Sigmoid colon (tissue), 7 donors: ENCODE data around the gene ZNF532. TPM values are rescaled to one million over a fixed set of nuclear protein-coding genes. Genes with fewer than 3 reads are reported as not detected.
"Not testable (repeated sequence)": the region's sequence is repeated elsewhere in the genome, so short reads cannot be mapped to it uniquely, and the experiment has no call there.

ENCODE experiments used
- DNase-seq: peaks from one replicate; pipeline ENCODE4 v3.0.0-alpha.2; 2019
- H3K27ac ChIP-seq, 4 donors: fragments of 200-600 bp; sonication (generic); one replicate each; pipeline ENCODE4 v1.5.1; 2016 to 2019; ENCODE audit warnings: mild to moderate bottlenecking in 1 of 4
- H3K27me3 ChIP-seq, 3 donors: fragments of 200-600 bp; sonication (generic); one replicate each; pipeline ENCODE4 v1.5.1; 2019; ENCODE audit warnings: mild to moderate bottlenecking in 1 of 3
- H3K36me3 ChIP-seq, 4 donors: fragments of 200-600 bp; sonication (generic); one replicate each; pipeline ENCODE4 v1.5.1; 2016 to 2019
- H3K4me1 ChIP-seq, 4 donors: fragments of 200-600 bp; sonication (generic); one replicate each; pipeline ENCODE4 v1.5.1; 2017 to 2019
- H3K4me3 ChIP-seq, 4 donors: fragments of 200-600 bp; sonication (generic); one replicate each; pipeline ENCODE4 v1.5.1; 2017 to 2019; ENCODE audit warnings: mild to moderate bottlenecking in 2 of 4, moderate library complexity in 1 of 4
- H3K9me3 ChIP-seq, 4 donors: fragments of 200-600 bp in 3 of 4; sonication (generic) in 3 of 4; one replicate each; pipeline versions ENCODE4 v1.5.1 to v1.6.1; 2013 to 2019
- CTCF ChIP-seq, 4 experiments: fragments of 450-650 bp in 3 of 4; fragments of 200-600 bp in 1 of 4; IDR thresholded peaks; one replicate each; pipeline ENCODE4 v1.5.1; 2016 to 2019; ENCODE audit warnings: antibody characterized with exemption in 4 of 4, mild to moderate bottlenecking in 3 of 4, moderate library complexity in 2 of 4
- EP300 ChIP-seq, 4 donors: sonication (generic); formaldehyde crosslinking; IDR thresholded peaks; one replicate each; pipeline ENCODE4 v1.6.1; 2017; ENCODE audit warnings: antibody characterized with exemption in 4 of 4
- POLR2A ChIP-seq, 2 donors: fragments of 450-650 bp; IDR thresholded peaks; one replicate each; pipeline ENCODE4 v1.6.1; 2016; ENCODE audit warnings: antibody characterized with exemption in 2 of 2, mild to moderate bottlenecking in 2 of 2, moderate library complexity in 2 of 2
- POLR2AphosphoS5 ChIP-seq, 4 donors: sonication (generic); formaldehyde crosslinking; IDR thresholded peaks; one replicate each; pipeline ENCODE4 v1.6.1; 2017; ENCODE audit warnings: antibody characterized with exemption in 4 of 4
- WGBS, 2 donors: extraction: QIAGEN DNeasy Blood & Tissue Kit; methylation state at CpG; one replicate each; pipeline ENCODE4 v1.1.7; 2013; 5-methylcytosine and 5-hydroxymethylcytosine counted together
- intact Hi-C: fragments of 100-400 bp; cut with DNase I; formaldehyde crosslinking; loops from one replicate; pipeline ENCODE4 v1.15.1; 2023
- polyA plus RNA-seq, 3 donors: library from polyadenylated mRNA; stranded (reverse); fragments of 200-250 nt; gene quantifications; one replicate each; pipeline ENCODE4 v1.2.3, GENCODE V29; 2013
- total RNA-seq, 4 donors: library from RNA; depleted of rRNA; stranded (reverse); fragments of >200 nt; gene quantifications; one replicate each; pipeline ENCODE4 v1.1.0, GENCODE V29; 2016
- donor health status: healthy with polysubstance abuse.
- donor health status: Bipolar disorder and iron deficiency.
- donor health status: healthy.

The ZNF532 gene
- total and polyA plus RNA-seq, 7 donors: 1.4 to 104 (median 71.0) TPM

DNA sequence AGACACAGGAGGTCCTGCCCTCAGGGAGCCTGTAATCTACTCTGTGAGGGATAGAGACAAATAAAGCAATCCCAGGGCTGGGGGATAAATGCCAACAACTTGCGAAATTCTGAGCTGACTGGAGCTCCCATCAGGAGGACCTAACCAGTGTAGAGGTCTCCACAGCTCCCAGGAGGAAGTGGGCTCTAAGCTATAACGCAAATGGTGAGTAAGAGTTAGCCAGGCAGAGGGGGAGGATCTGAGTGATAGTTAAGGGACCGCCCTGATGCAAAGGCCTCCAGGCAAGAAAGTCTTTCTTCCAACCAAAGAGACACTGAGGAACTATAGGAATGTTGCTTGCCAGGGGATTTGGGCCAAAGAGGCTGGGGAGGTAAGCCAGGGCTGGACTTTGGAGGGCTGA is 16.0 kb upstream of the ZNF532 start:
- Histone ChIP-seq H3K27ac (no peak overlapping the region), H3K4me1 (no peaks in the 10 kb centered on the region), H3K9me3 (no peaks in the 10 kb centered on the region), H3K27me3 (no peaks in the 10 kb centered on the region), H3K4me3 (no peak overlapping the region), H3K36me3 (no peaks in the 10 kb centered on the region)
- DNase-seq: no peak
- TF ChIP-seq POLR2A (IDR thresholded peaks at IDR 0.05) (no peak), POLR2AphosphoS5 (IDR thresholded peaks at IDR 0.05) (no peak), EP300 (IDR thresholded peaks at IDR 0.05) (no peak), CTCF (IDR thresholded peaks at IDR 0.05) (no peak)
- whole genome bisulfite sequencing, 2 donors: 92 to 94% methylated on average over 3 of the region's 3 CpGs
- intact Hi-C loops: no loop called here

GRCh38 chr18:58850786-58851469 is 13.7 kb upstream of the ZNF532 start:
- no peaks in the 10 kb centered on the region for H3K9me3 ChIP-seq
- TF ChIP-seq EP300 (IDR thresholded peaks at IDR 0.05) (no peak), POLR2A (IDR thresholded peaks at IDR 0.05) (no peak), CTCF (IDR thresholded peaks at IDR 0.05) (no peak)
- H3K4me3 ChIP-seq: no peak overlapping the region
- intact Hi-C loops: no loop called here
- H3K36me3 ChIP-seq: no peaks in the 10 kb centered on the region
- WGBS, 2 donors: 88 to 93% methylated on average over 12 of the region's 12 CpGs
- DNase-seq: peak; percentile 71
- H3K4me1 ChIP-seq: no peaks in the 10 kb centered on the region
- H3K27me3 ChIP-seq: no peaks in the 10 kb centered on the region
- no peak overlapping the region for H3K27ac ChIP-seq

GRCh38 chr18:58851856-58852255 is 12.8 kb upstream of the ZNF532 start:
- Histone ChIP-seq H3K4me1 (no peaks in the 10 kb centered on the region), H3K9me3 (no peaks in the 10 kb centered on the region), H3K27me3 (no peaks in the 10 kb centered on the region), H3K27ac (no peak overlapping the region), H3K36me3 (no peaks in the 10 kb centered on the region), H3K4me3 (no peak overlapping the region)
- intact Hi-C loops: no loop called here
- TF ChIP-seq CTCF (IDR thresholded peaks at IDR 0.05): no peak
- TF ChIP-seq POLR2AphosphoS5 (IDR thresholded peaks at IDR 0.05): no peak
- no peak for TF ChIP-seq POLR2A (IDR thresholded peaks at IDR 0.05)
- TF ChIP-seq EP300 (IDR thresholded peaks at IDR 0.05): no peak
- DNase-seq: no peak
- 85% methylated on average over 5 of the region's 5 CpGs for WGBS, 2 donors

- DNase-seq: no peak
- Histone ChIP-seq H3K36me3 (no peaks in the 10 kb centered on the region), H3K9me3 (no peaks in the 10 kb centered on the region), H3K27me3 (no peaks in the 10 kb centered on the region), H3K4me3 (no peak overlapping the region), H3K4me1 (no peaks in the 10 kb centered on the region), H3K27ac (no peak overlapping the region)
- WGBS, 2 donors: 95 to 96% methylated on average over 4 of the region's 4 CpGs
- TF ChIP-seq POLR2AphosphoS5 (IDR thresholded peaks at IDR 0.05) (no peak), CTCF (IDR thresholded peaks at IDR 0.05) (no peak), EP300 (IDR thresholded peaks at IDR 0.05) (no peak), POLR2A (IDR thresholded peaks at IDR 0.05) (no peak)
- intact Hi-C loops: no loop called here
These were observed 12.0 kb upstream of the ZNF532 start for GRCh38 chr18:58852629-58853028.

GRCh38 chr18:58853561-58853960 is 11.1 kb upstream of the ZNF532 start:
- no peaks in the 10 kb centered on the region for H3K27me3 ChIP-seq
- 89 to 94% methylated on average over 3 of the region's 3 CpGs for WGBS, 2 donors
- TF ChIP-seq POLR2AphosphoS5 (IDR thresholded peaks at IDR 0.05): no peak
- H3K4me3 ChIP-seq: no peak overlapping the region
- intact Hi-C loops: no loop called here
- peaks cover 0 to 3% (median 3%) of the 10 kb centered on the region in 4 donors for H3K4me1 ChIP-seq
- no peaks in the 10 kb centered on the region for H3K36me3 ChIP-seq
- no peaks in the 10 kb centered on the region for H3K9me3 ChIP-seq
- no peak for DNase-seq
- no peak overlapping the region for H3K27ac ChIP-seq

DNA sequence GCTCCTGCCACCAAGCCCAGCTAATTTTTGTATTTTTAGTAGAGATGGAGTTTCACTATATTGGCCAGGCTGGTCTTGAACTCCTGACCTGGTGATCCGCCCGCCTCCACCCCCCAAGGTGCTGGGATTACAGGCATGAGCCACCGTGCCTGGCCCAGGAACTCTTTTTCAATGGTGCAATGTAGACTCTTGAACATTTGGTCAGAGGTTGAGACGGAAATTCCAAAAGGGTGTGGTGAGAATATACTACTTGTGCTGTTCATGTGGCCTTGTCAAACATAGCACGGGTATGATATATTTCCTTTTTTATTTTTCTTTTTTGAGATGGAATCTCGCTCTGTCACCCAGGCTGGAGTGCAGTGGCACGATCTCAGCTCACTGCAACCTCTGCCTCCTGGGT is 9.2 kb upstream of the ZNF532 start:
- H3K4me1 ChIP-seq: peaks cover 0 to 23% (median 23%) of the 10 kb centered on the region in 4 donors
- H3K36me3 ChIP-seq, H3K4me3 ChIP-seq, H3K27me3 ChIP-seq, H3K9me3 ChIP-seq, DNase-seq, H3K27ac ChIP-seq, intact Hi-C loops: not testable (repeated sequence)
- WGBS, 2 donors: 51 to 79% methylated on average over 7 of the region's 7 CpGs
